Endothelial cell of umbilical vein (primary cell): ENCODE measurements around the gene IL22. TPM values are rescaled to one million over a fixed set of nuclear protein-coding genes. Genes with fewer than 3 reads are reported as not detected.

Experiments used
- BruUV-seq: library from RNA; stranded (reverse); fragments of 400-500 nt; replicated peaks from 2 replicates; lab custom pipeline; 2021; lab: Mats Ljungman, UMichigan
- CTCF ChIA-PET: fragments of 300-600, 350-600 bp; sonication (Branson Sonifier 250); formaldehyde crosslinking; loops from one replicate; lab custom pipeline; 2021; ENCODE audit warnings: antibody characterized with exemption, inconsistent platforms; lab: Charles Lee
- POLR2A ChIA-PET: fragments of 300-600, 350-600 bp; sonication (Branson Sonifier 250); formaldehyde crosslinking; loops from one replicate; lab custom pipeline; 2021; ENCODE audit warnings: antibody characterized with exemption, inconsistent platforms; lab: Charles Lee
- DNase-seq: peaks from one replicate; pipeline ENCODE4 v3.0.0-alpha.2; 2011; ENCODE audit warnings: low read depth, low spot score
- FAIRE-seq: peaks from 2 replicates; lab custom pipeline; 2011; peaks lifted over from hg19 to GRCh38; lab: Jason Lieb, UNC
- H2AFZ ChIP-seq: 2 replicates; pipeline ENCODE4 v1.6.0; 2012; ENCODE audit warnings: low read depth, low read length, control low read depth, inconsistent platforms
- H3K27ac ChIP-seq: 2 replicates; pipeline ENCODE4 v1.5.1; 2011; ENCODE audit warnings: low read depth, mild to moderate bottlenecking, control low read depth, low read length, moderate library complexity; ENCODE audit not compliant: insufficient read depth
- H3K27me3 ChIP-seq, 2 experiments: 2 replicates each; pipeline versions ENCODE4 v1.6.0 to v1.6.1; 2011; ENCODE audit warnings: low read length in 2 of 2, mixed read lengths in 1 of 2; ENCODE audit not compliant: control insufficient read depth in 2 of 2, insufficient read depth in 2 of 2
- H3K36me3 ChIP-seq, 2 experiments: 2 replicates in 1 of 2; 3 replicates in 1 of 2; pipeline ENCODE4 v1.5.1; 2011; ENCODE audit warnings: low read length in 2 of 2, mild to moderate bottlenecking in 1 of 2, moderate library complexity in 1 of 2; ENCODE audit not compliant: control insufficient read depth in 2 of 2, insufficient read depth in 2 of 2; ENCODE audit errors: extremely low read depth in 1 of 2
- H3K4me1 ChIP-seq: 3 replicates; pipeline ENCODE4 v1.5.1; 2011; ENCODE audit warnings: mild to moderate bottlenecking, low read length; ENCODE audit not compliant: control insufficient read depth, insufficient read depth; ENCODE audit errors: extremely low read depth
- H3K4me2 ChIP-seq: 2 replicates; pipeline ENCODE4 v1.6.1; 2011; ENCODE audit warnings: low read length, control low read depth, mixed read lengths; ENCODE audit not compliant: insufficient read depth
- H3K4me3 ChIP-seq, 3 experiments: fragments of 200-600 bp in 1 of 3; sonication (generic), shearing (Covaris generic) in 1 of 3; replicated peaks in 1 of 3; 2 replicates each; pipeline ENCODE4 v1.5.1; 2011 to 2016; ENCODE audit warnings: control low read depth in 3 of 3, low read length in 3 of 3, mild to moderate bottlenecking in 2 of 3, inconsistent platforms in 1 of 3, low read depth in 1 of 3, moderate library complexity in 1 of 3; ENCODE audit not compliant: insufficient read depth in 1 of 3
- H3K79me2 ChIP-seq: 2 replicates; pipeline ENCODE4 v1.6.0; 2012; ENCODE audit warnings: low read length, inconsistent platforms; ENCODE audit not compliant: control insufficient read depth, insufficient read depth
- H3K9ac ChIP-seq: replicated peaks from 2 replicates; pipeline ENCODE3; 2011; ENCODE audit warnings: low read length, control low read depth; ENCODE audit not compliant: insufficient read depth; ENCODE audit errors: extremely low read depth
- H3K9me1 ChIP-seq: replicated peaks from 3 replicates; pipeline ENCODE4 v1.6.0; 2011; ENCODE audit warnings: mild to moderate bottlenecking, low read length; ENCODE audit not compliant: control insufficient read depth, insufficient read depth; ENCODE audit errors: extremely low read depth
- H3K9me3 ChIP-seq: replicated peaks from 2 replicates; pipeline ENCODE4 v1.5.1; 2012; ENCODE audit warnings: low read length, inconsistent platforms; ENCODE audit not compliant: control insufficient read depth, insufficient read depth
- H4K20me1 ChIP-seq: replicated peaks from 2 replicates; pipeline ENCODE3; 2011; ENCODE audit warnings: mild to moderate bottlenecking, low read length; ENCODE audit not compliant: control insufficient read depth, insufficient read depth; ENCODE audit errors: extremely low read depth
- CTCF ChIP-seq, 2 donors: IDR thresholded peaks; 1 replicate in 1 of 2; 2 replicates in 1 of 2; pipeline ENCODE4 v1.5.1; 2011; ENCODE audit warnings: low read length in 2 of 2, mild to moderate bottlenecking in 2 of 2, moderate library complexity in 2 of 2, control low read depth in 1 of 2, inconsistent platforms in 1 of 2, low read depth in 1 of 2; ENCODE audit not compliant: insufficient read depth in 1 of 2; ENCODE audit errors: extremely low read depth in 1 of 2
- EZH2 ChIP-seq: IDR thresholded peaks from 2 replicates; pipeline ENCODE4 v1.6.1; 2012; ENCODE audit warnings: borderline replicate concordance, low read depth, mild to moderate bottlenecking, moderate library complexity, low read length, inconsistent platforms; ENCODE audit not compliant: severe bottlenecking
- FOS ChIP-seq: IDR thresholded peaks from 2 replicates; pipeline ENCODE4 v1.6.1; 2011; ENCODE audit warnings: mild to moderate bottlenecking, low read length, moderate library complexity, borderline replicate concordance; ENCODE audit not compliant: insufficient read depth
- JUN ChIP-seq: IDR thresholded peaks from 2 replicates; pipeline ENCODE4 v1.6.1; 2011; ENCODE audit warnings: borderline replicate concordance, low read depth; ENCODE audit not compliant: insufficient read length, insufficient read depth
- MAX ChIP-seq: IDR thresholded peaks from 2 replicates; pipeline ENCODE4 v1.6.1; 2011; ENCODE audit not compliant: insufficient read depth, insufficient read length
- MYC ChIP-seq: IDR thresholded peaks from one replicate; pipeline ENCODE4 v1.6.1; 2011; ENCODE audit warnings: mild to moderate bottlenecking, low read depth, low read length
- POLR2AphosphoS5 ChIP-seq: IDR thresholded peaks from 2 replicates; pipeline ENCODE4 v1.6.1; 2012; ENCODE audit warnings: low read depth, mild to moderate bottlenecking, control low read depth, low read length, moderate library complexity; ENCODE audit not compliant: insufficient read depth
- dilution Hi-C: fragments of 300-500 bp; cut with MboI; formaldehyde crosslinking; loops from one replicate; pipeline ENCODE4 v1.15.0; 2019; ENCODE audit warnings: low sequenced_read_pairs; ENCODE audit not compliant: extremely low pct_ligation_motif_present
- intact Hi-C: fragments of 100-400 bp; cut with micrococcal nuclease; formaldehyde crosslinking; loops from one replicate; pipeline ENCODE4 v1.10.0; 2022
- polyA plus RNA-seq, 4 experiments: library from polyadenylated mRNA; depleted of rRNA in 3 of 4; stranded (reverse) in 3 of 4; unstranded in 1 of 4; fragments of >200 nt; gene quantifications; 2 replicates each; pipeline versions ENCODE4 v1.2.1 to v1.2.3, GENCODE V29; 2011 to 2012; ENCODE audit warnings: missing spikeins in 1 of 4
- total RNA-seq: library from RNA; stranded (reverse); gene quantifications from 2 replicates; pipeline ENCODE4 v1.2.3, GENCODE V29; 2021

Gene IL22
- total and polyA plus RNA-seq, 2 donors (not counting 3 experiments of a cell fraction or from before 2014, with no cell fraction given), result not detected

- Histone ChIP-seq H3K4me3 (no peak overlapping the region), H3K4me1 (no peaks in the 10 kb centered on the region), H3K9me3 (no peaks in the 10 kb centered on the region), H3K27me3 (peaks cover 1 to 5% of the 10 kb centered on the region in 2 experiments), H3K27ac (no peak overlapping the region), H3K4me2 (no peak overlapping the region), H3K9me1 (no peaks in the 10 kb centered on the region), H3K9ac (no peak overlapping the region), H3K79me2 (no peaks in the 10 kb centered on the region), H3K36me3 (no peaks in the 10 kb centered on the region), H4K20me1 (no peaks in the 10 kb centered on the region), H2AFZ (no peak overlapping the region)
- no peak for DNase-seq
- intact Hi-C loops, result no loop called here
- no TSS peak for BruUV-seq
- dilution Hi-C loops, result no loop called here
- ChIA-PET POLR2A (no interaction called here), CTCF (interaction anchor here (0.6 to 2.4 kb wide), 10 partner anchors 8 to 876 kb away, joined by 3 to 14 read pairs (median 4); no protein-coding TSS in a partner anchor)
- TF ChIP-seq FOS (no peak), EZH2 (no peak), JUN (no peak), POLR2AphosphoS5 (no peak), MAX (no peak), CTCF (IDR thresholded peaks at IDR 0.05; ENCODE audit: extremely low read depth in 1 of 2, insufficient read depth in 1 of 2, low read depth in 1 of 2, low read length in 2 of 2) (no peak), MYC (no peak)
- FAIRE-seq, result no peak
These were observed 21.7 kb downstream of the IL22 start for GRCh38 chr12:68231691-68232090.
